GM21529 (cell line): Measurements from ENCODE around the gene C8G.

ENCODE experiments used
- ATAC-seq: cut with Tn5 transposase; IDR thresholded peaks from one replicate; pipeline ENCODE4 v1.9.1; 2021; ENCODE audit not compliant: unreplicated experiment

Gene C8G

GRCh38 chr9:136920069-136920468, 25.0 kb upstream of the C8G start:
- ATAC-seq = no peak

- no peak for ATAC-seq
Measured at GRCh38 chr9:136920734-136921231, 24.3 kb upstream of the C8G start.

- no peak for ATAC-seq
Measured at GRCh38 chr9:136921307-136921706, 23.7 kb upstream of the C8G start.

- no peak for ATAC-seq
Measured at GRCh38 chr9:136921718-136922117, 23.3 kb upstream of the C8G start.

- ATAC-seq = no peak
Measured at GRCh38 chr9:136922540-136922939, 22.5 kb upstream of the C8G start.

GRCh38 chr9:136923881-136924280, 21.2 kb upstream of the C8G start:
- ATAC-seq = no peak

- ATAC-seq = no peak
Measured at GRCh38 chr9:136925414-136926153, 19.5 kb upstream of the C8G start.

GRCh38 chr9:136926154-136926704, 18.8 kb upstream of the C8G start:
- no peak for ATAC-seq

GRCh38 chr9:136926749-136927148, 18.3 kb upstream of the C8G start:
- ATAC-seq = no peak

GRCh38 chr9:136927343-136928271, 17.4 kb upstream of the C8G start:
- ATAC-seq = no peak

- ATAC-seq = no peak
Measured at GRCh38 chr9:136928591-136928990, 16.5 kb upstream of the C8G start.

- no peak for ATAC-seq
Measured at GRCh38 chr9:136930014-136930413, 15.0 kb upstream of the C8G start.

- ATAC-seq = no peak
Measured at GRCh38 chr9:136931611-136932130, 13.4 kb upstream of the C8G start.

GRCh38 chr9:136934277-136934676, 10.8 kb upstream of the C8G start:
- ATAC-seq = no peak

- ATAC-seq = no peak
Measured at GRCh38 chr9:136935651-136936050, 9.4 kb upstream of the C8G start.

- ATAC-seq = no peak
Measured at GRCh38 chr9:136936645-136937170, 8.3 kb upstream of the C8G start.

- ATAC-seq = no peak
Measured at GRCh38 chr9:136937186-136938001, 7.6 kb upstream of the C8G start.

- no peak for ATAC-seq
Measured at GRCh38 chr9:136939431-136939995, 5.5 kb upstream of the C8G start.

- ATAC-seq = no peak
Measured at GRCh38 chr9:136939996-136940525, 5.0 kb upstream of the C8G start.
